ENCODE data around the gene DRD5. TPM values are rescaled to one million over a fixed set of nuclear protein-coding genes. Genes with fewer than 3 reads are reported as not detected.

DRD5 gene
- polyA plus RNA-seq, 1 of the 3 experiments (the other 2 are of a cell fraction), result not detected

- ChIA-PET CTCF (interaction anchor here (1.4 kb wide), 1 partner anchor 181 kb away, joined by 5 read pairs; no protein-coding TSS in a partner anchor), POLR2A (no interaction called here)
- TF ChIP-seq IRF3 (IDR thresholded peaks at IDR 0.05; ENCODE audit: low read depth, low read length) (no peak), YY1 (IDR thresholded peaks at IDR 0.05; ENCODE audit: low read depth) (no peak), POLR2AphosphoS5 (IDR thresholded peaks at IDR 0.05; ENCODE audit: low read depth, low read length) (no peak), EP300 (IDR thresholded peaks at IDR 0.05; ENCODE audit: borderline replicate concordance in 1 of 2, low read depth in 1 of 2, low read length in 1 of 2) (no peak), PBX3 (IDR thresholded peaks at IDR 0.05) (no peak), MEF2A (IDR thresholded peaks at IDR 0.05; ENCODE audit: borderline replicate concordance, low read depth) (no peak), JUND (IDR thresholded peaks at IDR 0.05) (no peak), GATA2 (CRISPR knock-in tag; IDR thresholded peaks at IDR 0.05) (no peak), CTCF (IDR thresholded peaks at IDR 0.05) (no peak), FOXJ3 (CRISPR knock-in tag; IDR thresholded peaks at IDR 0.05) (no peak), TCF12 (IDR thresholded peaks at IDR 0.05) (no peak), FOSL2 (IDR thresholded peaks at IDR 0.05; ENCODE audit: borderline replicate concordance, low read depth) (no peak), GABPA (IDR thresholded peaks at IDR 0.05; ENCODE audit: low read depth) (no peak), SIN3A (IDR thresholded peaks at IDR 0.05; ENCODE audit: borderline replicate concordance, low read depth, low read length) (no peak), NRF1 (IDR thresholded peaks at IDR 0.05; ENCODE audit: low read depth, low read length) (no peak), RAD21 (IDR thresholded peaks at IDR 0.05; ENCODE audit: low read length) (no peak), NFIC (IDR thresholded peaks at IDR 0.05; ENCODE audit: borderline replicate concordance) (no peak), USF2 (IDR thresholded peaks at IDR 0.05; ENCODE audit: borderline replicate concordance, low read depth, low read length) (no peak), CHD2 (IDR thresholded peaks at IDR 0.05; ENCODE audit: low read length, partially characterized antibody) (no peak), MXI1 (IDR thresholded peaks at IDR 0.05; ENCODE audit: low read depth, low read length) (no peak)
- Histone ChIP-seq H2AFZ (ENCODE audit: low read depth) (no peak overlapping the region), H3F3A (replicated peaks; ENCODE audit: insufficient read depth) (no peaks in the 10 kb centered on the region), H3K79me2 (ENCODE audit: insufficient read depth) (no peaks in the 10 kb centered on the region), H3K4me3 (ENCODE audit: low read depth in 2 of 2, low read length in 1 of 2) (no peak overlapping the region), H3K4me2 (no peak overlapping the region), H3K9ac (no peak overlapping the region), H3K27me3 (ENCODE audit: insufficient read depth) (no peaks in the 10 kb centered on the region), H3K9me3 (no peaks in the 10 kb centered on the region), H4K20me1 (ENCODE audit: insufficient read depth) (no peaks in the 10 kb centered on the region), H3K9me2 (no peaks in the 10 kb centered on the region), H3K27ac (ENCODE audit: low read depth in 2 of 2, low read length in 1 of 2) (no peak overlapping the region), H3K4me1 (ENCODE audit: control insufficient read depth in 1 of 2, insufficient read depth in 2 of 2, low read depth in 1 of 2, low read length in 1 of 2) (no peaks in the 10 kb centered on the region; a peak in 1 of 4 replicates), H3K36me3 (replicated peaks in 1 of 2; ENCODE audit: control insufficient read depth in 1 of 2, insufficient read depth in 2 of 2, low read length in 1 of 2) (no peaks in the 10 kb centered on the region)
- 4% methylated on average over 3 of the region's 5 CpGs for WGBS (ENCODE audit: low lambda C conversion rate)
- DNase-seq, result no peak
These were observed 52.0 kb downstream of the DRD5 start for GRCh38 chr4:9833421-9833820.

Small RNAs within 50 kb of the gene (small RNA-seq; reads per million reads assigned to genes)
- 0 reads per million in 7 experiments for gene RNA5SP154

Other genes starting within 250 kb of the DRD5 start
- gene SLC2A9, start 239.9 kb downstream of the DRD5 start, polyA plus RNA-seq (2012; rRNA removed), result not detected in 2 replicates